ENCODE results near the gene TCHP.

GRCh38 chr12:109961612-109962011 is 61.5 kb downstream of the TCHP start:
- TF ChIP-seq CTCF (IDR thresholded peaks at IDR 0.05; ENCODE audit: low read depth, low read length) (no peak), EZH2phosphoT487 (IDR thresholded peaks at IDR 0.05; ENCODE audit: low read depth) (no peak)
